ENCODE measurements around the gene PLCD1.

DNA sequence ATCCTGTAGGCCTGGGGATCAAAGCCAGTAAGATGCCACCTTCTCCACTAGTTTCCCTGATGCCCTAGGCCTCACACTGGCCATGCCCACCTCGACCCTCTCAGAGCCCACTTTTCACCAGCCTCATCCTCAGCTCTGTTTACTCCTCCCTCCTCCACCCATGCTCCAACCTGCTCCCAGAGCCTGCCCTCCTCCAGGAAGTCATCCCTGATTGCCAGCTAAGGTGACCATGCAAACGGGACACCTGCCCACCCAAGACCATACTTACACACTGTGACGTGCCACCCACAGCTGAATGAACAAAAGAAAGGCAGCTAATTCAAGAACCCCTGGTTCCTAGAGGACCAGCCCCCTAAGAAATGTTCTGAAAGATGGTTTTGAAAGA lies 9.1 kb downstream of the PLCD1 start:
- TF ChIP-seq, protein P1, sequence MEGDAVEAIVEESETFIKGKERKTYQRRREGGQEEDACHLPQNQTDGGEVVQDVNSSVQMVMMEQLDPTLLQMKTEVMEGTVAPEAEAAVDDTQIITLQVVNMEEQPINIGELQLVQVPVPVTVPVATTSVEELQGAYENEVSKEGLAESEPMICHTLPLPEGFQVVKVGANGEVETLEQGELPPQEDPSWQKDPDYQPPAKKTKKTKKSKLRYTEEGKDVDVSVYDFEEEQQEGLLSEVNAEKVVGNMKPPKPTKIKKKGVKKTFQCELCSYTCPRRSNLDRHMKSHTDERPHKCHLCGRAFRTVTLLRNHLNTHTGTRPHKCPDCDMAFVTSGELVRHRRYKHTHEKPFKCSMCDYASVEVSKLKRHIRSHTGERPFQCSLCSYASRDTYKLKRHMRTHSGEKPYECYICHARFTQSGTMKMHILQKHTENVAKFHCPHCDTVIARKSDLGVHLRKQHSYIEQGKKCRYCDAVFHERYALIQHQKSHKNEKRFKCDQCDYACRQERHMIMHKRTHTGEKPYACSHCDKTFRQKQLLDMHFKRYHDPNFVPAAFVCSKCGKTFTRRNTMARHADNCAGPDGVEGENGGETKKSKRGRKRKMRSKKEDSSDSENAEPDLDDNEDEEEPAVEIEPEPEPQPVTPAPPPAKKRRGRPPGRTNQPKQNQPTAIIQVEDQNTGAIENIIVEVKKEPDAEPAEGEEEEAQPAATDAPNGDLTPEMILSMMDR (IDR thresholded peaks at IDR 0.05), result no peak
- no peak for TF ChIP-seq POLR2A (IDR thresholded peaks at IDR 0.05)

Measured in vagina (tissue), 2 donors.